HG02763 (cell line): Measurements from ENCODE around the gene ZNF581.

ENCODE experiments used
- ATAC-seq: cut with Tn5 transposase; IDR thresholded peaks from one replicate; pipeline ENCODE4 v1.9.1; 2021; ENCODE audit warnings: mild to moderate bottlenecking, moderate library complexity; ENCODE audit not compliant: unreplicated experiment

The ZNF581 gene

GRCh38 chr19:55643003-55643886 is at the start of gene ZNF581:
Gene ZNF581, plus strand, starts transcription at chr19:55643649. Its CDS starts 923 bp downstream, at chr19:55644572.
- ATAC-seq, result no peak

DNA sequence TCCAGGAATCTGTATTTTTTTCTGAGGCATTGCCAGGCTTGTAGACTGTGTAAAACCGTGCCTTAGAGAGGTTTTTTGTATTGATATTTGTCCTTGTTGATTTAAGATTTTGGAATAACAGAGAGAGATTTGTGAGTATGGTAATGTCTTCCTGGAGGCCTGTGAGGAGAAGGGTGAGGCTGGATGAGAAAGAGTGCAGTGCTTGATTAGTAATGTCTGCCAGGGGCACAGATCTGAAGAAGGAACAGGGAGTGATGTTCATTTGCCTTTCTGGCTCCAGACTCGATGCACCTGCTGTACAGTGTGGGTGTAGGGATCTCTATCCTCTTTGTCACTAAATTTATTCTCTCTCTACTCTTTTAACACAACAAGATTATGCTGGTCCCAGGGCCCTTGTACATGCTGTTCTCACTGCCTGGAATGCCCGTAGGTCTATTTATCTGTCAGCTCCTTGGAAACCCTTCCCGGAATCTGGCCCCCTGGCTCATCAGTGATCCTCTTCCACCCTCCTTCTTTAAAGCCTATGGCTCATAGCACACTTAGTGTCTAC is 48.4 kb upstream of the ZNF581 start:
- no peak for ATAC-seq

GRCh38 chr19:55596304-55596703 is 47.1 kb upstream of the ZNF581 start:
- no peak for ATAC-seq

DNA sequence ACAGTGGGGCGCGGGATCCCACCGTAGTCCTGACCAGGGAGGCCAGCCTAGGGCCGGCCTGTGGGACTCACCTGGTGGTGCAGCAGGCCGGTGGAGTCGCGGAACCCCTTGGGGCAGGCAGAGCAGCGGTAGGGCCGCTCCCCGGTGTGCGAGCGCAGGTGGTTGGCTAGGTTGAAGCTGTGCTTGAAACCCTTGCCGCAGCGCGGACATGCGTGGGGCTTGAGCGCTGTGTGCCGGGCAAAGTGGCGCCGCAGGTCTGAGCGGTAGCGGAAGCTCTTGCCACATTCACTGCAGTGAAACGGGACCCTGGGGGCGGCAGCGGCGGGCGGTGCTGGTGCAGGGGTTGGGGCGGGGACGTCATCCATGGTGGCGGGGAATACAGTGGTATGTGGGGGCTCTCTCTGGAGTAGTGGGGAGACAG is 45.9 kb upstream of the ZNF581 start:
- ATAC-seq, result no peak

- no peak for ATAC-seq
Observed at GRCh38 chr19:55598034-55598433, 45.4 kb upstream of the ZNF581 start.

GRCh38 chr19:55598719-55599467 is 44.6 kb upstream of the ZNF581 start:
- peak; percentile 46 for ATAC-seq

GRCh38 chr19:55599468-55599841 is 44.0 kb upstream of the ZNF581 start, which contains the start of gene FIZ1:
Gene FIZ1, minus strand, starts transcription at chr19:55599517. Its CDS starts 1,652 bp downstream, at chr19:55597865.
- peak; percentile 57 for ATAC-seq

DNA sequence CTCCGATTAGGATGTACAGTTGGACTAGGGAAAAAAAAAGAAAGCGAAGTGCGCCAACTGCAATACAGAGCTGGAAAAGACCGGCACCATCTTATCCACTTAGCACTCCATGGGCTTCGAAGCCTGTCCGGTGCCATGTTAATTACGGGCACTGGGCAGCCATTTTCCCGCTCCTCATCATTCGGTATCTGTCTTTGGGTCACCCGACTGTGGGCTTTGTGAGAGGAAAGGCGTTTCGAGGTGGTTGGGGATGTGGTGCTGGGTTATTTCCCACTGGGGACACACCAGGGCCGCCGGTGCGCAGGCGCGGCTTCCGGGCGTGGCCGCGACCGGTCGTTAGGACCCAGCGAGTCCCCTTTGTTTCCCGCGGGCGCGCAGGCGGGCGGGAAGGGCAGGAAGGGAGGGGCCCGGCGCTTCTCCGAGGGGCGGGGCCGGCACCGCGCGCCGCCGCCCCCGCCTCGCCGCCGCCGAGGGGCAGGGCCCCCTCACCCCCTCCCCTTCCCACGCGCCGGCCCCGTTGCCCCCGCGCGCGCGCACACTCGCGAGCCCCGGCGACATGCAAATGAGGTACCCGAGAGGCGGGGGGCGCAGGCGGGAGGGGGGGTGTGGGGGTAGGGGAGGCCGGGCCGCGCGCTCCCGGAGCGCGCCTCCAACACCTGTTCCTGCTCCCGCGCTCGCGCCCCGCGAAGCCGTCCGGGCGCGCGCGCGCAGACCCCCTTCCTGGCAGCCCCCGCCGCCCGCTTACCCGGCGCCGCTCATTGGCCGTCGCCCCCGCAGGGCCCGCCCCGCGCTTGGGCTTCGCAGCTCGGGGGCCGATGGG is 43.4 kb upstream of the ZNF581 start, which contains the start of gene ZNF524:
ZNF524 (plus strand) TSS at position 447 of the 820 bp plus-strand sequence. CDS start 1,825 bp downstream, outside the sequence.
- peak; percentile 43 for ATAC-seq

GRCh38 chr19:55600662-55601028 is 42.8 kb upstream of the ZNF581 start:
- ATAC-seq, result no peak

DNA sequence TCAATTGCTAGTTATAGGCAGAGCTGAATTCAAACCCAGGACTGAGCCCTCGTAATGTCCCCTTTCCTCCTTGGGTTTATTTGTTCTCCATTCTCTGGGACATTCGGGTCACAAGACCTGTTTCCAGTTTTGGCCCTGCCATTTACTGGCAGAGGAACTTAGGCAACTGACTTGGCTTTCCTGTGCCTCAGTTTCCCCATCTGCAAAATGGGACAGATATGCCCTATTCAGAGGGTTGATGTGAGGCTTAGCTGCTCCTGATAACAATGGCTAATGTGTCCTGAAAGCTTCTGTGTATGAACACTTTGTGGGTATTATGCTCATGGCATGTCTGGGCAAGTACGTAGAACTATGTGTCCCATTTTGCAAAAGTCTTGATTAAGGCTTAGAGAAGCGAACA is 42.4 kb upstream of the ZNF581 start:
- no peak for ATAC-seq

GRCh38 chr19:55602104-55603001 is 41.1 kb upstream of the ZNF581 start:
- no peak for ATAC-seq

GRCh38 chr19:55603115-55603514 is 40.3 kb upstream of the ZNF581 start:
- no peak for ATAC-seq

- ATAC-seq, result no peak
Observed at GRCh38 chr19:55603581-55604292, 39.7 kb upstream of the ZNF581 start.

DNA sequence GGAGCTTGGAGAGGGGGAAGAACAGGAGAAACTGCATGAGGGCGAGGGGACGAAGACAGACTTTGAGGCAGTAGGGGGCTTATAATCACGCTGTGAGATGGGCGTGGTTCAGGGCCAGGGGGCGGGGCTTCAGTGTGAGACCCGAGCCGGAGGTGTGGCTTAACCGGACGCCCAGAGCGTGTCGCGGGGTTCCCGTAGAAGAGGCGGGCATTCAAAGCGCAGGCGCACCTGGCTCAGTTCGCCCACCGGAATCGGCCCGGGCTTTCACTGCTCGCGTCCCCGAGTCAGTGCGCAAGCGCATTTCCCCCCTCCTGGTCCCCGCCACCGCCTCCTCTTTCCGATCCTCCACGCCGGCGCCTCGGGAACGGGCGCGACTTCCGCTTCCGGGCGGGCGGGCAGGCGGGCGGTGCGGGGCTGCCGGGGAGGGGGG is 38.2 kb upstream of the ZNF581 start:
- peak; percentile 72 for ATAC-seq

DNA sequence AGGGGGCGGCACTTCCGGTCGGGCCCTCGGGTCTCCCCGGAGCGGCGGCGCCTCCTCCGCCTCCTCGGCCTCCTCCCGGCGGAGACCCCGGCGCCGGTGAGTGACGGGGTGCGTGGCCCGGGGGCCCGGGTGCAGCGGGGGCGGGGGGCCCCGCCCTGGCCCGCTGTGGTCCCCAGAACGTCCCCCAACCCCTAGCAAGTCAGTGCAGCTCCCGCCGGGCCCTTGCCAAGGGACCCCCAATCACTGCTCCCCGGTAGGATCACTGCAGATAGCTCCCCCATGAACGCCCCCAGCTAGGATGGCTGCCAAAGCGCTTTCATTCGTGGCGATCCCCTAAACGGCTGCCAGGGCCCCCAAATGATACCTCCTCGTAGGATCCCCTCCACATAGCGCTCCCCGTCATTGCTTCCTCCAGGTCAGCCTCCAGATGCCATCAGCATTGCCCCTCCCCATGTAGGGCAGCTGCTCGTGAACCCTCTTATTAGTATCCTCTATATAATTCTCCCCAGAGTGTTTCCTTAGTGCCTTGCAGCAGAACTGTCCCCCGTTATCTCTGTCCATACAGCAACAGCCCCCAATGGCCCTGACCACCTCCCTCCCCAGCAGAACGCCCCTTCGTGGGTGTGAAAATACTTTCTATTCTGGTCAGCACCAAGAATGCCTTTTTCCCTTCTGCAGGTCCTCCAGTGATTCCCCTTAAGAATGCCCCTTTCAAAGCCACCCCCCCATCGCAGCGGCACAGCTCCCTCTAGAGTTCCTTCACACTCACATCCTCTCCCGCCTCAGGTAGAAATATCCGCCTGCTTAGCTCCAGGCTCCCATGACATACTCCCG is 37.6 kb upstream of the ZNF581 start, which contains the start of gene ZNF865:
ZNF865 (plus strand) TSS at position 11 of the 834 bp plus-strand sequence. CDS start 7,972 bp downstream, outside the sequence.
- peak; percentile 4 for ATAC-seq

- ATAC-seq, result no peak
Observed at GRCh38 chr19:55606471-55606787, 37.0 kb upstream of the ZNF581 start.

- no peak for ATAC-seq
Observed at GRCh38 chr19:55606817-55607216, 36.6 kb upstream of the ZNF581 start.

GRCh38 chr19:55609326-55609725 is 34.1 kb upstream of the ZNF581 start:
- ATAC-seq, result no peak
